Measurements from ENCODE around the gene EXOC1. TPM values are rescaled to one million over a fixed set of nuclear protein-coding genes. Genes with fewer than 3 reads are reported as not detected.

EXOC1 gene
- total and polyA plus RNA-seq, 10 of the 15 experiments (the other 5 are each of a cell fraction or from before 2014, with no cell fraction given) = 11.8 to 36.6 (median 21.1) TPM

DNA sequence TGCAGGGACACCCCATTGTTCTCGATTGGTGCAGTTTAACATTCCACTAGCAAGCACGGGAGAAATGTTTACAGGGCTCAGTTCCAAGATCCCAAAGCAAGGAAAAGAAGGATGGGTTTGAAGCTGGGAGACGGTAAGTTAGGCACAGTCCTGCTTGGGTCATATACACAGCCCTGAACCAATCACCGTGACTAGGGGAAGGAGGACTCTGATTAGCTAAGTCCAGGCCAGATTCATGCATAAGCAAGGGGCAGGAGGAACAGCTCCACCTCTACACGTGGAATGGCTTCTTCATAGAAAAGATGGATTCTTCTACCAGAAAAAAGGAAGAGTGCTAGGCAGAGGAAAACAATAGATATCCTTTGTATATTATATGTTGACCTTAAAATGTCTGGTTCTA lies 44.8 kb upstream of the EXOC1 start:
- ChIA-PET SMC1A (ENCODE audit: uncharacterized antibody, unreplicated experiment) (no interaction called here), CTCF (interaction anchor here (0.6 to 0.7 kb wide), 2 partner anchors 183 to 496 kb away, joined by 3 to 4 read pairs; no protein-coding TSS in a partner anchor), RAD21 (ENCODE audit: unreplicated experiment) (no interaction called here), POLR2A (no interaction called here)
- intact Hi-C loops (cut with micrococcal nuclease; ENCODE audit: unreplicated experiment) (no loop called here), in situ Hi-C loops (cut with MboI) (no loop called here)
- H3K4me3 ChIP-seq = no peak overlapping the region
- FAIRE-seq (no peak), DNase-seq (ENCODE audit: low read depth, low spot score) (no peak), ATAC-seq (no peak)
- WGBS (ENCODE audit: insufficient coverage, insufficient replicate concordance, low lambda C conversion rate, missing lambda C conversion rate) = 30% methylated on average over 5 of the region's 5 CpGs
- H3K27ac ChIP-seq (ENCODE audit: control insufficient read depth, insufficient read depth) = no peak overlapping the region
- no peak for TF ChIP-seq HDGF (IDR thresholded peaks at IDR 0.05)
- no peak for TF ChIP-seq BACH1 (IDR thresholded peaks at IDR 0.05; ENCODE audit: borderline replicate concordance)
- TF ChIP-seq BRCA1 (IDR thresholded peaks at IDR 0.05; ENCODE audit: low read depth, low read length) = no peak
- TF ChIP-seq, protein P1, sequence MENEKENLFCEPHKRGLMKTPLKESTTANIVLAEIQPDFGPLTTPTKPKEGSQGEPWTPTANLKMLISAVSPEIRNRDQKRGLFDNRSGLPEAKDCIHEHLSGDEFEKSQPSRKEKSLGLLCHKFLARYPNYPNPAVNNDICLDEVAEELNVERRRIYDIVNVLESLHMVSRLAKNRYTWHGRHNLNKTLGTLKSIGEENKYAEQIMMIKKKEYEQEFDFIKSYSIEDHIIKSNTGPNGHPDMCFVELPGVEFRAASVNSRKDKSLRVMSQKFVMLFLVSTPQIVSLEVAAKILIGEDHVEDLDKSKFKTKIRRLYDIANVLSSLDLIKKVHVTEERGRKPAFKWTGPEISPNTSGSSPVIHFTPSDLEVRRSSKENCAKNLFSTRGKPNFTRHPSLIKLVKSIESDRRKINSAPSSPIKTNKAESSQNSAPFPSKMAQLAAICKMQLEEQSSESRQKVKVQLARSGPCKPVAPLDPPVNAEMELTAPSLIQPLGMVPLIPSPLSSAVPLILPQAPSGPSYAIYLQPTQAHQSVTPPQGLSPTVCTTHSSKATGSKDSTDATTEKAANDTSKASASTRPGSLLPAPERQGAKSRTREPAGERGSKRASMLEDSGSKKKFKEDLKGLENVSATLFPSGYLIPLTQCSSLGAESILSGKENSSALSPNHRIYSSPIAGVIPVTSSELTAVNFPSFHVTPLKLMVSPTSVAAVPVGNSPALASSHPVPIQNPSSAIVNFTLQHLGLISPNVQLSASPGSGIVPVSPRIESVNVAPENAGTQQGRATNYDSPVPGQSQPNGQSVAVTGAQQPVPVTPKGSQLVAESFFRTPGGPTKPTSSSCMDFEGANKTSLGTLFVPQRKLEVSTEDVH (IDR thresholded peaks at IDR 0.05; ENCODE audit: low read depth, partially characterized antibody) = no peak
- TF ChIP-seq CEBPB (IDR thresholded peaks at IDR 0.05; ENCODE audit: borderline replicate concordance in 1 of 2, low read depth in 2 of 2, low read length in 2 of 2) = no peak
- no peak for TF ChIP-seq KDM1A (IDR thresholded peaks at IDR 0.05; ENCODE audit: borderline replicate concordance)
- TF ChIP-seq FOXK2 (IDR thresholded peaks at IDR 0.05) = no peak
- no peak for TF ChIP-seq EZH2 (IDR thresholded peaks at IDR 0.05; ENCODE audit: borderline replicate concordance, control insufficient read depth, low read depth, low read length)
- no peak for TF ChIP-seq JUNB (IDR thresholded peaks at IDR 0.05)
- no peak for TF ChIP-seq IKZF1 (conservative IDR thresholded peaks at IDR 0.05)
- TF ChIP-seq ZNF384 (IDR thresholded peaks at IDR 0.05; ENCODE audit: borderline replicate concordance, low read depth, low read length) = no peak
- no peak for TF ChIP-seq BHLHE40 (IDR thresholded peaks at IDR 0.05; ENCODE audit: borderline replicate concordance in 1 of 2, low read depth in 2 of 2, low read length in 1 of 2)
- no peak for TF ChIP-seq POLR2AphosphoS2 (IDR thresholded peaks at IDR 0.05; ENCODE audit: low read depth, low read length)
- no peak for TF ChIP-seq CTCF (IDR thresholded peaks at IDR 0.05 in 2 of 3, conservative IDR thresholded peaks at IDR 0.05 in 1 of 3; ENCODE audit: control insufficient read depth in 2 of 3, extremely low read depth in 1 of 3, insufficient read depth in 1 of 3, low read depth in 3 of 3, low read length in 3 of 3)
- TF ChIP-seq, protein P2, sequence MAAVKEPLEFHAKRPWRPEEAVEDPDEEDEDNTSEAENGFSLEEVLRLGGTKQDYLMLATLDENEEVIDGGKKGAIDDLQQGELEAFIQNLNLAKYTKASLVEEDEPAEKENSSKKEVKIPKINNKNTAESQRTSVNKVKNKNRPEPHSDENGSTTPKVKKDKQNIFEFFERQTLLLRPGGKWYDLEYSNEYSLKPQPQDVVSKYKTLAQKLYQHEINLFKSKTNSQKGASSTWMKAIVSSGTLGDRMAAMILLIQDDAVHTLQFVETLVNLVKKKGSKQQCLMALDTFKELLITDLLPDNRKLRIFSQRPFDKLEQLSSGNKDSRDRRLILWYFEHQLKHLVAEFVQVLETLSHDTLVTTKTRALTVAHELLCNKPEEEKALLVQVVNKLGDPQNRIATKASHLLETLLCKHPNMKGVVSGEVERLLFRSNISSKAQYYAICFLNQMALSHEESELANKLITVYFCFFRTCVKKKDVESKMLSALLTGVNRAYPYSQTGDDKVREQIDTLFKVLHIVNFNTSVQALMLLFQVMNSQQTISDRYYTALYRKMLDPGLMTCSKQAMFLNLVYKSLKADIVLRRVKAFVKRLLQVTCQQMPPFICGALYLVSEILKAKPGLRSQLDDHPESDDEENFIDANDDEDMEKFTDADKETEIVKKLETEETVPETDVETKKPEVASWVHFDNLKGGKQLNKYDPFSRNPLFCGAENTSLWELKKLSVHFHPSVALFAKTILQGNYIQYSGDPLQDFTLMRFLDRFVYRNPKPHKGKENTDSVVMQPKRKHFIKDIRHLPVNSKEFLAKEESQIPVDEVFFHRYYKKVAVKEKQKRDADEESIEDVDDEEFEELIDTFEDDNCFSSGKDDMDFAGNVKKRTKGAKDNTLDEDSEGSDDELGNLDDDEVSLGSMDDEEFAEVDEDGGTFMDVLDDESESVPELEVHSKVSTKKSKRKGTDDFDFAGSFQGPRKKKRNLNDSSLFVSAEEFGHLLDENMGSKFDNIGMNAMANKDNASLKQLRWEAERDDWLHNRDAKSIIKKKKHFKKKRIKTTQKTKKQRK (IDR thresholded peaks at IDR 0.05; ENCODE audit: low read depth, low read length) = no peak
- no peak for TF ChIP-seq ZBED1 (IDR thresholded peaks at IDR 0.05; ENCODE audit: borderline replicate concordance)
- no peak for TF ChIP-seq FOS (IDR thresholded peaks at IDR 0.05; ENCODE audit: borderline replicate concordance, extremely low read depth, insufficient read length)
- no peaks in the 10 kb centered on the region; a peak in 1 of 4 replicates for H3K27me3 ChIP-seq (replicated peaks in 1 of 2; ENCODE audit: control insufficient read depth in 2 of 2, insufficient read depth in 2 of 2, low read length in 1 of 2)
- H2AFZ ChIP-seq (ENCODE audit: control insufficient read depth, low read depth, low read length) = no peak overlapping the region
- no peaks in the 10 kb centered on the region for H4K20me1 ChIP-seq (ENCODE audit: control insufficient read depth, insufficient read depth)
- H3K36me3 ChIP-seq (ENCODE audit: control insufficient read depth in 2 of 2, insufficient read depth in 2 of 2, low read length in 1 of 2) = no peaks in the 10 kb centered on the region
- no peaks in the 10 kb centered on the region for H3K79me2 ChIP-seq (ENCODE audit: control insufficient read depth, insufficient read depth, low read length)
- BruUV-seq (replicated peaks) = no TSS peak
- H3K4me1 ChIP-seq (ENCODE audit: control insufficient read depth, insufficient read depth, low read length) = no peaks in the 10 kb centered on the region
- no peak overlapping the region for H3K4me2 ChIP-seq (ENCODE audit: control insufficient read depth, insufficient read depth)
- no peak overlapping the region for H3K9ac ChIP-seq (ENCODE audit: control insufficient read depth, insufficient read depth, low read length)
- H3K9me3 ChIP-seq (replicated peaks; ENCODE audit: control insufficient read depth, insufficient read depth, low read length) = no peaks in the 10 kb centered on the region

All from GM12878 (cell line).